Measurements from ENCODE around the gene ZNF107. TPM values are rescaled to one million over a fixed set of nuclear protein-coding genes. Genes with fewer than 3 reads are reported as not detected.

Gene ZNF107
- total RNA-seq, 2 experiments from 2014 or later: 12.4 TPM

DNA sequence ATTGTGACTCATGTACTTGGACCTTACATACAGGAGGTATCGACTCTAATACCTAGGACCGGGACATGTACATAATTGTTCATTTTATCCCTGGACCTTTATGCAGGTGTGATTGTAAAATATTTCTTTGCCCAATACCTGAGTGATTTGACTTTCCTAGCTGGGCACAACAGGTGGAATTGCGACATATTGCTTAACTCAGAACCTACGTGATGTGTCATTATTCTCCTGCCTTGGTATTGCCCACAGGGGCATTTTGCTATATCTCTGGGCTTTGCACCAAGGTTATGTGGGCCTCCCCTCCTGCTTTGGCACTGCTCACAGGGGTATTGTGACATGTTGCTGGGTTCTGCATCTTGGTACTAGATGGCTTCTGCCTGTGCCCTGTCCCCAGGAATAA, 23.9 kb upstream of the ZNF107 start:
- ATAC-seq (ENCODE audit: poor library complexity) (no peak), DNase-seq (no peak)
- no peaks in the 10 kb centered on the region for H3K36me3 Mint-ChIP-seq (ENCODE audit: low read depth)
- H3K4me1 Mint-ChIP-seq (ENCODE audit: low read depth): no peaks in the 10 kb centered on the region
- Histone ChIP-seq H3K4me1 (ENCODE audit: insufficient read depth, low read length) (no peaks in the 10 kb centered on the region), H3K27me3 (ENCODE audit: control insufficient read depth in 1 of 2, insufficient read depth in 2 of 2, low read length in 2 of 2) (no peaks in the 10 kb centered on the region), H3K9me3 (ENCODE audit: control insufficient read depth in 1 of 2, insufficient read depth in 1 of 2, low read length in 2 of 2) (no peaks in the 10 kb centered on the region), H3K36me3 (ENCODE audit: insufficient read depth, low read length) (no peaks in the 10 kb centered on the region), H3K27ac (ENCODE audit: low read depth in 1 of 2, low read length in 2 of 2) (no peak overlapping the region), H3K4me3 (ENCODE audit: low read length) (no peak overlapping the region)
- intact Hi-C loops (cut with DNase I, micrococcal nuclease): no loop called here
- H3K27me3 Mint-ChIP-seq: no peaks in the 10 kb centered on the region
- ChIA-PET CTCF (no interaction called here), POLR2A (no interaction called here)
- H3K9me3 Mint-ChIP-seq: no peaks in the 10 kb centered on the region
- TF ChIP-seq, protein P1, sequence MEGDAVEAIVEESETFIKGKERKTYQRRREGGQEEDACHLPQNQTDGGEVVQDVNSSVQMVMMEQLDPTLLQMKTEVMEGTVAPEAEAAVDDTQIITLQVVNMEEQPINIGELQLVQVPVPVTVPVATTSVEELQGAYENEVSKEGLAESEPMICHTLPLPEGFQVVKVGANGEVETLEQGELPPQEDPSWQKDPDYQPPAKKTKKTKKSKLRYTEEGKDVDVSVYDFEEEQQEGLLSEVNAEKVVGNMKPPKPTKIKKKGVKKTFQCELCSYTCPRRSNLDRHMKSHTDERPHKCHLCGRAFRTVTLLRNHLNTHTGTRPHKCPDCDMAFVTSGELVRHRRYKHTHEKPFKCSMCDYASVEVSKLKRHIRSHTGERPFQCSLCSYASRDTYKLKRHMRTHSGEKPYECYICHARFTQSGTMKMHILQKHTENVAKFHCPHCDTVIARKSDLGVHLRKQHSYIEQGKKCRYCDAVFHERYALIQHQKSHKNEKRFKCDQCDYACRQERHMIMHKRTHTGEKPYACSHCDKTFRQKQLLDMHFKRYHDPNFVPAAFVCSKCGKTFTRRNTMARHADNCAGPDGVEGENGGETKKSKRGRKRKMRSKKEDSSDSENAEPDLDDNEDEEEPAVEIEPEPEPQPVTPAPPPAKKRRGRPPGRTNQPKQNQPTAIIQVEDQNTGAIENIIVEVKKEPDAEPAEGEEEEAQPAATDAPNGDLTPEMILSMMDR (IDR thresholded peaks at IDR 0.05): no peak
- H3K27ac Mint-ChIP-seq: no peak overlapping the region
- no peak overlapping the region for H3K4me3 Mint-ChIP-seq

DNA sequence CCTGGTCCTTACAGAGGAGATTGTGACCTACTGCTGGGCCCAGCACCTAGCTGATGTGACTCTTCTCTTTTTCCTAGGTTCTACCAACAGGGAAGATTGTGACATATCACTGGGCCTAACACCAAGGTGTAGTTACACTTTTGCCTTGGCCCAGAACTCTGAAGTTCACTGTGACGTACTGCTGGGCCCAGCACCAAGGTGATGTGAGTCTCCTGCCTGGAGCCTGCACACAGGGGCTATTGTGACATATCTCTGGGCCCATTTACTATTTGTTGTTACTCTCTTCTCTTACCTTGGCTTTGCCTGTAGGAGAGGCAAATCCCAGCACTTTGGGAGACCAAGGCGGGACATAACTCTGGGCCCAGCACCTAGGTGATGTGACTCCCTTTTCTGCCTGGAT, 23.1 kb upstream of the ZNF107 start:
- Mint-ChIP-seq H3K27ac (no peak overlapping the region), H3K4me1 (ENCODE audit: low read depth) (no peaks in the 10 kb centered on the region), H3K27me3 (no peaks in the 10 kb centered on the region), H3K4me3 (no peak overlapping the region), H3K9me3 (no peaks in the 10 kb centered on the region), H3K36me3 (ENCODE audit: low read depth) (no peaks in the 10 kb centered on the region)
- no peak for DNase-seq
- no peaks in the 10 kb centered on the region for H3K36me3 ChIP-seq (ENCODE audit: insufficient read depth, low read length)
- no peak for ATAC-seq (ENCODE audit: poor library complexity)
- no peaks in the 10 kb centered on the region for H3K4me1 ChIP-seq (ENCODE audit: insufficient read depth, low read length)
- no peak overlapping the region for H3K27ac ChIP-seq (ENCODE audit: low read depth in 1 of 2, low read length in 2 of 2)
- intact Hi-C loops (cut with DNase I, micrococcal nuclease): no loop called here
- TF ChIP-seq, protein P1 (IDR thresholded peaks at IDR 0.05): no peak
- H3K27me3 ChIP-seq (ENCODE audit: control insufficient read depth in 1 of 2, insufficient read depth in 2 of 2, low read length in 2 of 2): no peaks in the 10 kb centered on the region
- ChIA-PET POLR2A (no interaction called here), CTCF (no interaction called here)
- H3K9me3 ChIP-seq (ENCODE audit: control insufficient read depth in 1 of 2, insufficient read depth in 1 of 2, low read length in 2 of 2): no peaks in the 10 kb centered on the region
- no peak overlapping the region for H3K4me3 ChIP-seq (ENCODE audit: low read length)

DNA sequence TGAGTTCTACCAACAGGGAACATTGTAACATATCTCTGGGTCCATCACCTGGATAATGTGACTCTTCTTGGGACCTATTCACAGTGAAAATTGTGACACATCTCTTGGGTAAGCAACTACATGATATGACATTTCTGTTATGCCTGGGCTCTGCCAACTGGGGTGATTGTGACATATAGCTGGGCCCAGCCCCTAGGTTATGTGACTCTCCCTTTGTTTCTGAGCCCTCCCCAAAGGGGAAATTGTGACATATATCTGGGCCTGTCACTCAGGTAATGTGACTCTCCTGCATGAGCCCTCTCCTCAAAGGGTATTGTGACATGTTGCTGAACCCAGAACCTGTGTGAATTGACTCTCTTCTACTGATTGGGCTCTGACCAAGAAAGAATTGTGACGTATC, 22.4 kb upstream of the ZNF107 start:
- Mint-ChIP-seq H3K27ac (no peak overlapping the region), H3K4me1 (ENCODE audit: low read depth) (no peaks in the 10 kb centered on the region), H3K36me3 (ENCODE audit: low read depth) (no peaks in the 10 kb centered on the region), H3K9me3 (no peaks in the 10 kb centered on the region), H3K27me3 (no peaks in the 10 kb centered on the region), H3K4me3 (no peak overlapping the region)
- TF ChIP-seq, protein P1 (IDR thresholded peaks at IDR 0.05): no peak
- Histone ChIP-seq H3K4me3 (ENCODE audit: low read length) (no peak overlapping the region), H3K27ac (ENCODE audit: low read depth in 1 of 2, low read length in 2 of 2) (no peak overlapping the region), H3K36me3 (ENCODE audit: insufficient read depth, low read length) (no peaks in the 10 kb centered on the region), H3K9me3 (ENCODE audit: control insufficient read depth in 1 of 2, insufficient read depth in 1 of 2, low read length in 2 of 2) (no peaks in the 10 kb centered on the region), H3K27me3 (ENCODE audit: control insufficient read depth in 1 of 2, insufficient read depth in 2 of 2, low read length in 2 of 2) (no peaks in the 10 kb centered on the region), H3K4me1 (ENCODE audit: insufficient read depth, low read length) (no peaks in the 10 kb centered on the region)
- no peak for DNase-seq
- ChIA-PET CTCF (no interaction called here), POLR2A (no interaction called here)
- ATAC-seq (ENCODE audit: poor library complexity): no peak
- intact Hi-C loops (cut with DNase I, micrococcal nuclease): no loop called here
